Mesodermal cell (in vitro differentiated cells): ENCODE measurements around the gene TDRD9.

Source experiments
- H3K27ac ChIP-seq: 2 replicates; pipeline ENCODE4 v1.7.0; 2013; ENCODE audit warnings: mild to moderate bottlenecking, low read depth, low read length, moderate library complexity; ENCODE audit not compliant: severe bottlenecking
- H3K36me3 ChIP-seq: 2 replicates; pipeline ENCODE4 v1.7.1; 2013; ENCODE audit warnings: mild to moderate bottlenecking, low read length, moderate library complexity; ENCODE audit not compliant: control insufficient read depth, insufficient read depth
- H3K4me1 ChIP-seq: one replicate; pipeline ENCODE4 v1.7.1; 2013; ENCODE audit warnings: mild to moderate bottlenecking, low read length; ENCODE audit not compliant: insufficient read depth, control insufficient read depth, poor library complexity, severe bottlenecking
- H3K4me3 ChIP-seq: 2 replicates; pipeline ENCODE4 v1.7.0; 2013; ENCODE audit warnings: low read length, control low read depth, mild to moderate bottlenecking; ENCODE audit not compliant: insufficient read depth, poor library complexity, severe bottlenecking; ENCODE audit errors: extremely low read depth
- H3K9me3 ChIP-seq: 2 replicates; pipeline ENCODE4 v1.7.1; 2013; ENCODE audit warnings: mild to moderate bottlenecking, low read length, moderate library complexity; ENCODE audit not compliant: control insufficient read depth
- WGBS, 2 experiments: methylation state at CpG; one replicate each; pipeline ENCODE4 v1.1.5; 2013; ENCODE audit warnings: missing lambda C conversion rate in 2 of 2; ENCODE audit not compliant: insufficient coverage in 2 of 2; 5-methylcytosine and 5-hydroxymethylcytosine counted together

TDRD9 gene

GRCh38 chr14:103994535-103995184, 66.4 kb downstream of the TDRD9 start:
- Histone ChIP-seq H3K36me3 (no peaks in the 10 kb centered on the region), H3K27ac (no peak overlapping the region), H3K4me3 (no peak overlapping the region), H3K4me1 (no peaks in the 10 kb centered on the region), H3K9me3 (peaks cover under 1% of the 10 kb centered on the region)
- no CpG with 5 or more reads among the region's 5 CpGs for WGBS, 2 experiments

DNA sequence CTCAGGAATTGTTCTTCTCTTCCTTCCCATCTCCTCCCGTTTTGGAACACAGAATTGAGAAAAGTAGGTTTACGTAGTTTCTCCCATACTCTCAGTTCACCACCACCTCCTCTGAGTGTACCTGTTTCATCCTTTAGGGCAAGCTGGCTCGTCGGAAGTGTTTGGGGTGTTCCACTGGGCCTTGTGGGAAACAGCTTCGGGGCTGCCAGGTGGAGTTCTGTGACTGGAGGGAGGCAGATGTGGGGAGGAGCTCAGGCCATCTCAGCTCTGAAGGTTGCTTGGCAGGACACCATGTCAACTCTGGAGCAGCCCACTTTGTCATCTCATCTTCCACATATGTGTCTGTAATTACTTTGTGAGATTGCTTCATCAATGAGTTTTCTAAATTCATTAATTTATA, 67.6 kb downstream of the TDRD9 start:
- WGBS, 2 experiments: 74% methylated on average over 3 of the region's 5 CpGs; no CpG with 5 or more reads in 1 of the 2 experiments
- Histone ChIP-seq H3K4me1 (no peaks in the 10 kb centered on the region), H3K27ac (no peak overlapping the region), H3K4me3 (no peak overlapping the region), H3K9me3 (no peaks in the 10 kb centered on the region), H3K36me3 (no peaks in the 10 kb centered on the region)

DNA sequence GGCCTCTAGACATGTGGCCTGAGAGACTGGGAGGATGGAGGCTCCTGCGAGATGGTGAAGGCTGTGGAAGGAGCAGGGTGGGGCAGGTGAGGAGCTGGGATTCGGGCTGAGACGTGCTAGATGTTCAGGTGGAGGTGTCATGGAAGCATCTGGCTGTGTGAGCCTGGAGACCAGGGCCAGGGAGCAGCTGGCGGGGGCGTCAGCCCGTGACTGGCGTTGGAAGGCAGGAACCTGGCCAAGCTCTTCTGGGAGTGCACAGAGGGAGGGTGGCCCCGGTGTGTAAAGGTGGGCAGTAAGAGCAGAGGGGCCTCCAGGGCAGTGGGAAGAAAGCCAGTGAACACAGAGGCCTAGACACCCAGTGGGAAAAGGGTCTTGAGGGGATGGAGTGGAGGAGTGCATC, 69.1 kb downstream of the TDRD9 start:
- Histone ChIP-seq H3K4me3 (no peak overlapping the region), H3K27ac (no peak overlapping the region), H3K4me1 (no peaks in the 10 kb centered on the region), H3K9me3 (no peaks in the 10 kb centered on the region), H3K36me3 (no peaks in the 10 kb centered on the region)
- WGBS, 2 experiments: 73 to 77% methylated on average over 6 to 7 of the region's 8 CpGs

- Histone ChIP-seq H3K9me3 (no peaks in the 10 kb centered on the region), H3K4me3 (no peak overlapping the region), H3K27ac (no peak overlapping the region), H3K36me3 (no peaks in the 10 kb centered on the region), H3K4me1 (no peaks in the 10 kb centered on the region)
- WGBS, 2 experiments: 86 to 87% methylated on average over 6 of the region's 10 CpGs
Measured at GRCh38 chr14:103998027-103998426, 69.8 kb downstream of the TDRD9 start.

- 88 to 93% methylated on average over 3 to 4 of the region's 7 CpGs for WGBS, 2 experiments
- Histone ChIP-seq H3K4me3 (no peak overlapping the region), H3K27ac (no peak overlapping the region), H3K9me3 (no peaks in the 10 kb centered on the region), H3K4me1 (no peaks in the 10 kb centered on the region), H3K36me3 (no peaks in the 10 kb centered on the region)
Measured at GRCh38 chr14:103999795-104000440, 71.7 kb downstream of the TDRD9 start.

DNA sequence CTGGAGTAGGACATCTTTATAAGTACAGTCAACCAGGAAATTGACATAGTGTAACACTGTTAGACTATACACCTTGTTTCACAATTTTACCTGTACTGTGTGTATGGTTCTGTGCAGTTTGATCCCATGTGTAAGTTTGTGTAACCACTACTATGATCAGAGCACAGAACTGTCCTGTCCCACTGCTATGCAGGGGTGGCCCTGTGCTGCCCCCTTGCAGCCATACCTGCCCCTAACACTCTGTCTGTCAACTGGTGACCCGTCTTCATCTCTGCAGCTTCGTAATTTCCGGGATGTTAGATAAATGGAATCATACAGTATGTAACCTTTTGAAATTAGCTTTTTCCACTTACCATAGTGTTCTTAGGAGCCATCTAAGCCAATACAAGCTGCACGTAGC, 72.7 kb downstream of the TDRD9 start:
- WGBS, 2 experiments: 60% methylated on average over 1 of the region's 4 CpGs; no CpG with 5 or more reads in 1 of the 2 experiments
- Histone ChIP-seq H3K36me3 (no peaks in the 10 kb centered on the region), H3K4me3 (no peak overlapping the region), H3K27ac (no peak overlapping the region), H3K4me1 (no peaks in the 10 kb centered on the region), H3K9me3 (no peaks in the 10 kb centered on the region)

DNA sequence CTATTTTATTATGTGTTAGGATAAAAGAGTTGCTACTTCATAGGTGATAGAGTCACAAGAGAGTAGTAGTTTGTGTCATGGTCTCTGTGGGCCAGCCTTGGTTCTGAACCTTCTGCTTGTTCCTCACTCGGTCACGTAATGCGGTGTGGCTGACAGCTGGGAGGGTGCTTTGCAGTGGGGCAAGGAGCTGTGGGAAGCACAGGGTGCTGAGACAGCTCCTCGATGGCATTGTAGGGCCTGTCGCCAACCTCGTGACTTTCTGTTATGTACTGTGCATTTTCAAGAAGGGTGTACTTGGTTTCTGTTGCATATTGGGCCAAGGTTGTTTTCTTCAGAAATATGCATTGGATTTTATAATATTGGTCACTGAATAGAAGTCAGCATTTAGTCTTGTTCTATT, 75.4 kb downstream of the TDRD9 start:
- Histone ChIP-seq H3K4me1 (no peaks in the 10 kb centered on the region), H3K4me3 (no peak overlapping the region)
- 86 to 90% methylated on average over 6 of the region's 6 CpGs for WGBS, 2 experiments

GRCh38 chr14:104004849-104005248, 76.6 kb downstream of the TDRD9 start:
- H3K4me3 ChIP-seq: no peak overlapping the region
- H3K27ac ChIP-seq: no peak overlapping the region
- WGBS, 2 experiments: no CpG with 5 or more reads among the region's 1 CpG
- H3K9me3 ChIP-seq: no peaks in the 10 kb centered on the region
- H3K4me1 ChIP-seq: no peaks in the 10 kb centered on the region
- no peaks in the 10 kb centered on the region for H3K36me3 ChIP-seq

More for the DNA sequence above, 75.4 kb downstream of the TDRD9 start:
- H3K9me3 ChIP-seq: no peaks in the 10 kb centered on the region
- H3K27ac ChIP-seq: no peak overlapping the region
- H3K36me3 ChIP-seq: no peaks in the 10 kb centered on the region

DNA sequence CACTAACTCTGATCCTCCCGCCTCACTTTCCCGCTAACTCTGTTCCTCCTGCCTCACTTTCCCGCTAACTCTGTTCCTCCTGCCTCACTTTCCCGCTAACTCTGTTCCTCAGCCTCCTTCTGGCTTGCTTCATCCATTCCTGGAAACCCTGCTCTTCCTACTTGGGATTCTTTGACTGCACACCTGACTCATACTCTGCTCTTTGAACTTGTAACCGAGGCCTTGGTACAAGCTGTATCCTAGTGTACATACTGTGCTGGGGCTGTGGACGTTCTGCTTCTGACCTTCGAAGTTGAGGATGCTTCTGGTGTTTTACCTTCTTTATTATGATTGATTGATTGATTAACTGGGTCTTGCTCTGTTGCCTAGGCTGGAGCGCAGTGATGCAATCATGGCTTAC, 77.2 kb downstream of the TDRD9 start:
- WGBS, 2 experiments: 79 to 87% methylated on average over 7 to 8 of the region's 8 CpGs
- Histone ChIP-seq H3K27ac (no peak overlapping the region), H3K4me3 (no peak overlapping the region), H3K4me1 (no peaks in the 10 kb centered on the region), H3K36me3 (no peaks in the 10 kb centered on the region), H3K9me3 (no peaks in the 10 kb centered on the region)

GRCh38 chr14:104007121-104007520, 78.9 kb downstream of the TDRD9 start:
- Histone ChIP-seq H3K27ac (no peak overlapping the region), H3K9me3 (no peaks in the 10 kb centered on the region), H3K4me1 (no peaks in the 10 kb centered on the region), H3K36me3 (no peaks in the 10 kb centered on the region), H3K4me3 (no peak overlapping the region)
- 91 to 93% methylated on average over 12 of the region's 12 CpGs for WGBS, 2 experiments

- no peaks in the 10 kb centered on the region for H3K4me1 ChIP-seq
- 100% methylated on average over 1 of the region's 1 CpG; no CpG with 5 or more reads in 1 of the 2 experiments for WGBS, 2 experiments
- H3K36me3 ChIP-seq: no peaks in the 10 kb centered on the region
- no peak overlapping the region for H3K27ac ChIP-seq
- H3K9me3 ChIP-seq: no peaks in the 10 kb centered on the region
- no peak overlapping the region for H3K4me3 ChIP-seq
Measured at GRCh38 chr14:104009297-104009696, 81.0 kb downstream of the TDRD9 start.
